GM12801 (cell line): ENCODE measurements around the gene MYO1D.

Experiments
- CTCF ChIP-seq: IDR thresholded peaks from one replicate; pipeline ENCODE4 v1.5.1; 2011; ENCODE audit warnings: control low read depth; ENCODE audit not compliant: insufficient read length; ENCODE audit errors: extremely low read depth

MYO1D gene

GRCh38 chr17:32820440-32820839, 56.5 kb downstream of the MYO1D start:
- no peak for TF ChIP-seq CTCF

GRCh38 chr17:32819787-32820186, 57.1 kb downstream of the MYO1D start:
- TF ChIP-seq CTCF, result no peak

- TF ChIP-seq CTCF, result no peak
These were observed 57.9 kb downstream of the MYO1D start for GRCh38 chr17:32819035-32819434.

- no peak for TF ChIP-seq CTCF
These were observed 61.5 kb downstream of the MYO1D start for GRCh38 chr17:32815460-32815859.

- no peak for TF ChIP-seq CTCF
These were observed 62.1 kb downstream of the MYO1D start for GRCh38 chr17:32814836-32815235.

GRCh38 chr17:32813021-32813420, 63.9 kb downstream of the MYO1D start:
- no peak for TF ChIP-seq CTCF

GRCh38 chr17:32810690-32811089, 66.2 kb downstream of the MYO1D start:
- TF ChIP-seq CTCF, result no peak

- no peak for TF ChIP-seq CTCF
These were observed 69.3 kb downstream of the MYO1D start for GRCh38 chr17:32807577-32807976.
